IPS DF 19.7 (cell line): ENCODE results near the gene PIBF1.

Source experiments
- DNase-seq: peaks from one replicate; pipeline ENCODE4 v3.0.0-alpha.2; 2013; ENCODE audit warnings: low read depth, low spot score

The PIBF1 gene

GRCh38 chr13:73060251-73061160, 278.6 kb downstream of the PIBF1 start:
- no peak for DNase-seq

GRCh38 chr13:73061473-73061872, 279.5 kb downstream of the PIBF1 start:
- no peak for DNase-seq

- no peak for DNase-seq
Measured at GRCh38 chr13:73061876-73062275, 279.9 kb downstream of the PIBF1 start.

GRCh38 chr13:73062468-73062867, 280.5 kb downstream of the PIBF1 start:
- DNase-seq, result no peak

- no peak for DNase-seq
Measured at GRCh38 chr13:73063166-73063565, 281.2 kb downstream of the PIBF1 start.

- no peak for DNase-seq
Measured at GRCh38 chr13:73065036-73065435, 283.1 kb downstream of the PIBF1 start.

- no peak for DNase-seq
Measured at GRCh38 chr13:73065665-73066340, 283.9 kb downstream of the PIBF1 start.
